GM12874 (cell line): Measurements from ENCODE around the gene PTPMT1.

Experiments
- CTCF ChIP-seq: IDR thresholded peaks from 2 replicates; pipeline ENCODE4 v1.5.1; 2011; ENCODE audit warnings: low read depth, mild to moderate bottlenecking, control low read depth, low read length, moderate library complexity; ENCODE audit not compliant: insufficient read depth

The PTPMT1 gene

GRCh38 chr11:47615249-47615648 lies 49.9 kb downstream of the PTPMT1 start:
- no peak for TF ChIP-seq CTCF

- peak; percentile 75 for TF ChIP-seq CTCF
These were observed 51.5 kb downstream of the PTPMT1 start for GRCh38 chr11:47616726-47617416.

GRCh38 chr11:47617417-47617809 lies 52.0 kb downstream of the PTPMT1 start:
- TF ChIP-seq CTCF: no peak

GRCh38 chr11:47620836-47621378 lies 55.5 kb downstream of the PTPMT1 start:
- TF ChIP-seq CTCF: no peak
